HEK293 (cell line): Measurements from ENCODE around the gene OR10G7.

Experiments used
- CTCF ChIA-PET: fragments of 350-600 bp; formaldehyde crosslinking; extraction: SDS; loops from one replicate; lab custom pipeline; 2021; ENCODE audit warnings: antibody characterized with exemption; lab: Yijun Ruan, JAX
- POLR2A ChIA-PET: fragments of 300-600 bp; formaldehyde crosslinking; extraction: SDS; loops from one replicate; lab custom pipeline; 2020; ENCODE audit warnings: antibody characterized with exemption, inconsistent platforms; lab: Yijun Ruan, JAX
- H3K27ac ChIP-seq: fragments of 200-500 bp; sonication (Bioruptor generic); 2 replicates; pipeline ENCODE4 v1.5.1; 2014; ENCODE audit warnings: low read depth, low read length, control low read depth, inconsistent platforms; ENCODE audit errors: extremely low read depth
- H3K36me3 ChIP-seq, 2 experiments: fragments of 200-500 bp in 1 of 2; sonication (Bioruptor generic) in 1 of 2; 1 replicate in 1 of 2; 2 replicates in 1 of 2; pipeline ENCODE4 v1.5.1; 2014 to 2017; ENCODE audit warnings: inconsistent platforms in 2 of 2, low read length in 2 of 2; ENCODE audit not compliant: control insufficient read depth in 2 of 2, insufficient read depth in 1 of 2
- H3K4me1 ChIP-seq: fragments of 200-500 bp; sonication (Bioruptor generic); 2 replicates; pipeline ENCODE4 v1.5.1; 2014; ENCODE audit warnings: mild to moderate bottlenecking, low read length, inconsistent platforms; ENCODE audit not compliant: control insufficient read depth, insufficient read depth
- H3K4me3 ChIP-seq: 2 replicates; pipeline ENCODE4 v1.5.1; 2011; ENCODE audit warnings: low read depth, mild to moderate bottlenecking, control low read depth, low read length, moderate library complexity
- H3K9me3 ChIP-seq: fragments of 200-500 bp; sonication (Bioruptor generic); 2 replicates; pipeline ENCODE4 v1.5.1; 2014; ENCODE audit warnings: low read depth, low read length, inconsistent platforms; ENCODE audit not compliant: control insufficient read depth, insufficient read depth
- HOXA7 ChIP-seq: sonication (generic); formaldehyde crosslinking; IDR thresholded peaks from 2 replicates; pipeline ENCODE4 v1.8.1; 2022; ENCODE audit warnings: missing genetic modification reagents, borderline replicate concordance
- KLF1 ChIP-seq: fragments of 450-650 bp; formaldehyde crosslinking; IDR thresholded peaks from 2 replicates; pipeline ENCODE4 v1.5.1; 2016; ENCODE audit warnings: missing biosample characterization, missing genetic modification characterization
- KLF7 ChIP-seq: fragments of 450-650 bp; formaldehyde crosslinking; IDR thresholded peaks from 2 replicates; pipeline ENCODE4 v1.5.1; 2016; ENCODE audit warnings: missing biosample characterization, missing genetic modification characterization, borderline replicate concordance
- OSR2 ChIP-seq: fragments of 450-650 bp; formaldehyde crosslinking; IDR thresholded peaks from 2 replicates; pipeline ENCODE4 v1.5.1; 2016; ENCODE audit warnings: missing biosample characterization, missing genetic modification characterization
- ZFP3 ChIP-seq: fragments of 450-650 bp; formaldehyde crosslinking; IDR thresholded peaks from 2 replicates; pipeline ENCODE4 v1.5.1; 2016; ENCODE audit warnings: low read depth, missing biosample characterization, missing genetic modification characterization
- ZNF132 ChIP-seq: fragments of 450-650 bp; formaldehyde crosslinking; IDR thresholded peaks from 2 replicates; pipeline ENCODE4 v1.5.1; 2017; ENCODE audit warnings: missing biosample characterization, missing genetic modification characterization, borderline replicate concordance
- ZNF202 ChIP-seq: fragments of 450-650 bp; formaldehyde crosslinking; IDR thresholded peaks from 2 replicates; pipeline ENCODE4 v1.5.1; 2016; ENCODE audit warnings: missing biosample characterization, missing genetic modification characterization, borderline replicate concordance
- ZNF391 ChIP-seq: fragments of 450-650 bp; formaldehyde crosslinking; IDR thresholded peaks from 2 replicates; pipeline ENCODE4 v1.5.1; 2016; ENCODE audit warnings: low read depth, missing biosample characterization, missing genetic modification characterization, borderline replicate concordance
- ZNF473 ChIP-seq: fragments of 450-650 bp; formaldehyde crosslinking; IDR thresholded peaks from 2 replicates; pipeline ENCODE4 v1.5.1; 2017; ENCODE audit warnings: missing biosample characterization, missing genetic modification characterization
- ZNF548 ChIP-seq: fragments of 450-650 bp; formaldehyde crosslinking; IDR thresholded peaks from 2 replicates; pipeline ENCODE4 v1.5.1; 2016; ENCODE audit warnings: missing biosample characterization, missing genetic modification characterization
- ZNF549 ChIP-seq: fragments of 450-650 bp; IDR thresholded peaks from 2 replicates; pipeline ENCODE4 v1.5.1; 2018; ENCODE audit warnings: missing biosample characterization, missing genetic modification characterization, mild to moderate bottlenecking, inconsistent platforms, moderate library complexity
- ZNF585B ChIP-seq: fragments of 450-650 bp; formaldehyde crosslinking; IDR thresholded peaks from 2 replicates; pipeline ENCODE4 v1.5.1; 2016; ENCODE audit warnings: missing biosample characterization, missing genetic modification characterization
- ZNF658 ChIP-seq: fragments of 450-650 bp; formaldehyde crosslinking; IDR thresholded peaks from 2 replicates; pipeline ENCODE4; 2016; ENCODE audit warnings: missing biosample characterization, missing genetic modification characterization
- ZNF664 ChIP-seq: fragments of 450-650 bp; formaldehyde crosslinking; IDR thresholded peaks from 2 replicates; pipeline ENCODE4 v1.5.1; 2016; ENCODE audit warnings: missing biosample characterization, missing genetic modification characterization
- ZNF670 ChIP-seq: fragments of 450-650 bp; formaldehyde crosslinking; IDR thresholded peaks from 2 replicates; pipeline ENCODE4 v1.5.1; 2016; ENCODE audit warnings: missing biosample characterization, missing genetic modification characterization, low read depth
- ZNF701 ChIP-seq: fragments of 450-650 bp; formaldehyde crosslinking; IDR thresholded peaks from 2 replicates; pipeline ENCODE4 v1.5.1; 2016; ENCODE audit warnings: missing biosample characterization, missing genetic modification characterization
- TF ChIP-seq, protein P1 (sequence below): fragments of 450-650 bp; formaldehyde crosslinking; IDR thresholded peaks from 2 replicates; pipeline ENCODE4 v1.5.1; 2016; ENCODE audit warnings: missing biosample characterization, missing genetic modification characterization
- TF ChIP-seq, protein P2 (sequence below): fragments of 450-650 bp; formaldehyde crosslinking; IDR thresholded peaks from 2 replicates; pipeline ENCODE4 v1.5.1; 2017; ENCODE audit warnings: missing biosample characterization, missing genetic modification characterization

OR10G7 gene

DNA sequence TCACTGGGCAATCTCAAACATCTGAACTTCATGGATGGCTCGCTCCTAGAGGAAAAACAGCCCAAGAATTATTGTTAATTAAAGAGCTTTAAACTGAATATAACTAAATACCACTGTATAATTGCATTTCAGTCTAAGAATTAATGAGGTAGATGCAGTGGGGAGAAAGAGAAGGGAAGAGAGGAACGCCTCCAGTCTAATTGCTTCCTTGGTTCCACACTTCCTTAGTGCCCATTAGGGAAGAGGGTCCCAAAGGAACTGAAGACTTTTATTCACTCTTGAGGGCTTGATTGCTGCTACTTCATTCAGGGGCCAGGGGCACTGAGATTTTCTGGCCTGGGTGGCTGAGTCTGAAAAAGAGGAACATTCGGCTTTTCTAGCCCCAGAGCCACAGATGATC, 11.8 kb upstream of the OR10G7 start:
- H3K9me3 ChIP-seq: no peaks in the 10 kb centered on the region
- no peak overlapping the region for H3K4me3 ChIP-seq
- ChIA-PET POLR2A (no interaction called here), CTCF (interaction anchor here (1.0 kb wide), 1 partner anchor 349 kb away, joined by 3 read pairs; no protein-coding TSS in a partner anchor)
- H3K27ac ChIP-seq: no peak overlapping the region
- no peak for TF ChIP-seq ZNF132 (tag by site-specific recombination)
- no peaks in the 10 kb centered on the region for H3K36me3 ChIP-seq
- no peaks in the 10 kb centered on the region for H3K4me1 ChIP-seq

DNA sequence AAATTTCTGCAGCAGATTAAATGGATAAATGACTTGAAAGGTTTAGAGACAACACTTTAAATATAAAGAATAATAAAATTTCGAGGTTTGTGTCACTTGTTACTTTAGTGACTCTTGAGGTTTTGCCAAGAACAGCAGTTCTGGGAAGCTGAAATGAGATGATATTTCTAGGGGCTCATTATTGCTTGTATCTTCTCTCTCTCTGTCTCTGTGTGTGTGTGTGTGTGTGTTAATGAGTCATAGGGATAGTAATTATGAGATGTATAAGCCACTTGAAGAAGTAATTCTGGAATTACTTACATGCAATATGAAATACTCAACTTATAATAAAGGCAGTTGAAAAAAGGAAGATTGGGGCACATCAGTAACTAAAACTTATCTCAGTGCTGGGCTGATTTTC, 9.6 kb upstream of the OR10G7 start:
- ChIA-PET POLR2A (no interaction called here), CTCF (no interaction called here)
- no peaks in the 10 kb centered on the region for H3K36me3 ChIP-seq
- TF ChIP-seq ZNF391 (tag by site-specific recombination): no peak
- no peak for TF ChIP-seq ZNF585B (tag by site-specific recombination)
- no peak for TF ChIP-seq ZNF473 (tag by site-specific recombination)
- no peak for TF ChIP-seq ZNF549
- TF ChIP-seq HOXA7: no peak
- TF ChIP-seq ZNF658: no peak
- H3K4me1 ChIP-seq: no peaks in the 10 kb centered on the region
- no peak overlapping the region for H3K4me3 ChIP-seq
- H3K9me3 ChIP-seq: no peaks in the 10 kb centered on the region
- no peak overlapping the region for H3K27ac ChIP-seq

DNA sequence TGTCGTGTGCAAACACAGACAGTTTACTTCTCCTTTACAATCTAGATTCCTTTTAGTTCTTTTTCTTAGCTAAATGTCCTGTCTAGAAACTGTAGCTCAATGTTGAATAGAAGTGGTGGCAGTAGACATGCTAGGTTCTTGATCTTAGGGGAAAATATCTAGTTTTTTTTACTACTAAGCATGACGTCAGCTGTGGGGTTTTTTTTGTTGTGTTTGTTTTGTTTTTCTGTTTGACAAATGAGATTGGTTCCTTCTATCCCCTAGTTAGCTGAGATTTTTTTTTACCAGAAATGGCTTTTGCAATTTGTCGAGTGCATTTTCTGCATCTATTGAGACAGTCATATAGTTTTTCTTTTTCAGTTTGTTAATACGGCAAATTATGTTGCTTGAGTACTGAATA, 2.3 kb upstream of the OR10G7 start:
- ChIA-PET CTCF (interaction anchor here (0.7 kb wide), 1 partner anchor 224 kb away, joined by 3 read pairs; no protein-coding TSS in a partner anchor), POLR2A (no interaction called here)
- Histone ChIP-seq H3K27ac (no peak overlapping the region), H3K4me3 (no peak overlapping the region), H3K36me3 (no peaks in the 10 kb centered on the region), H3K4me1 (no peaks in the 10 kb centered on the region), H3K9me3 (no peaks in the 10 kb centered on the region)
- no peak for TF ChIP-seq ZNF670 (tag by site-specific recombination)
- TF ChIP-seq ZNF548 (tag by site-specific recombination): no peak
- TF ChIP-seq ZNF202 (tag by site-specific recombination): no peak

DNA sequence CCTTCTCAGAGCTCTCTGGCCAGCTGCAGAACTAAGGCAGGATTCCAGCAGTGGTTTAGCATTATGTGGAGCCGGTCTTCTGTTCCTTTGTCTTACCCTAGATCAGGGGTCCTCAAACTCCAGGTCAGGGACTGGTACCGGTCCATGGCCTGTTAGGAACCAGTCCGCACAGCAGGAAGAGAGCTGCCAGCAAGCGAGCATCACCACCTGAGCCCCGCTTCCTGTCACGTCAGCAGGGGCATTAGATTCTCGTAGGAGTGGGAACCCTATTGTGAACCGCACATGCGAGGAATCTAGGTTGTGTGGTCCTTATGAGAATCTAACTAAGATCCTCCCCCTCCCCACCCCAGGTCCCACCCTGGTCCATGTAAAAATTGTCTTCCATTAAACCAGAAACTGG, 1.6 kb downstream of the OR10G7 start:
- no peak overlapping the region for H3K27ac ChIP-seq
- H3K4me1 ChIP-seq: no peaks in the 10 kb centered on the region
- TF ChIP-seq, protein P1, sequence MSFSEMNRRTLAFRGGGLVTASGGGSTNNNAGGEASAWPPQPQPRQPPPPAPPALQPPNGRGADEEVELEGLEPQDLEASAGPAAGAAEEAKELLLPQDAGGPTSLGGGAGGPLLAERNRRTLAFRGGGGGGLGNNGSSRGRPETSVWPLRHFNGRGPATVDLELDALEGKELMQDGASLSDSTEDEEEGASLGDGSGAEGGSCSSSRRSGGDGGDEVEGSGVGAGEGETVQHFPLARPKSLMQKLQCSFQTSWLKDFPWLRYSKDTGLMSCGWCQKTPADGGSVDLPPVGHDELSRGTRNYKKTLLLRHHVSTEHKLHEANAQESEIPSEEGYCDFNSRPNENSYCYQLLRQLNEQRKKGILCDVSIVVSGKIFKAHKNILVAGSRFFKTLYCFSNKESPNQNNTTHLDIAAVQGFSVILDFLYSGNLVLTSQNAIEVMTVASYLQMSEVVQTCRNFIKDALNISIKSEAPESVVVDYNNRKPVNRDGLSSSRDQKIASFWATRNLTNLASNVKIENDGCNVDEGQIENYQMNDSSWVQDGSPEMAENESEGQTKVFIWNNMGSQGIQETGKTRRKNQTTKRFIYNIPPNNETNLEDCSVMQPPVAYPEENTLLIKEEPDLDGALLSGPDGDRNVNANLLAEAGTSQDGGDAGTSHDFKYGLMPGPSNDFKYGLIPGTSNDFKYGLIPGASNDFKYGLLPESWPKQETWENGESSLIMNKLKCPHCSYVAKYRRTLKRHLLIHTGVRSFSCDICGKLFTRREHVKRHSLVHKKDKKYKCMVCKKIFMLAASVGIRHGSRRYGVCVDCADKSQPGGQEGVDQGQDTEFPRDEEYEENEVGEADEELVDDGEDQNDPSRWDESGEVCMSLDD (tag by site-specific recombination): no peak
- TF ChIP-seq KLF1 (tag by site-specific recombination) (no peak), ZNF701 (tag by site-specific recombination) (no peak), KLF7 (tag by site-specific recombination) (no peak), ZNF664 (tag by site-specific recombination) (no peak), OSR2 (tag by site-specific recombination) (no peak), ZFP3 (tag by site-specific recombination) (no peak)
- TF ChIP-seq, protein P2, sequence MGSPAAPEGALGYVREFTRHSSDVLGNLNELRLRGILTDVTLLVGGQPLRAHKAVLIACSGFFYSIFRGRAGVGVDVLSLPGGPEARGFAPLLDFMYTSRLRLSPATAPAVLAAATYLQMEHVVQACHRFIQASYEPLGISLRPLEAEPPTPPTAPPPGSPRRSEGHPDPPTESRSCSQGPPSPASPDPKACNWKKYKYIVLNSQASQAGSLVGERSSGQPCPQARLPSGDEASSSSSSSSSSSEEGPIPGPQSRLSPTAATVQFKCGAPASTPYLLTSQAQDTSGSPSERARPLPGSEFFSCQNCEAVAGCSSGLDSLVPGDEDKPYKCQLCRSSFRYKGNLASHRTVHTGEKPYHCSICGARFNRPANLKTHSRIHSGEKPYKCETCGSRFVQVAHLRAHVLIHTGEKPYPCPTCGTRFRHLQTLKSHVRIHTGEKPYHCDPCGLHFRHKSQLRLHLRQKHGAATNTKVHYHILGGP (tag by site-specific recombination): no peak
- no peak overlapping the region for H3K4me3 ChIP-seq
- POLR2A ChIA-PET: no interaction called here
- CTCF ChIA-PET: interaction anchor here (1.1 kb wide), 1 partner anchor 30 kb away, joined by 4 read pairs; no protein-coding TSS in a partner anchor
- no peaks in the 10 kb centered on the region for H3K36me3 ChIP-seq
- H3K9me3 ChIP-seq: no peaks in the 10 kb centered on the region
